ENCODE results near the gene NFIB. TPM values are rescaled to one million over a fixed set of nuclear protein-coding genes. Genes with fewer than 3 reads are reported as not detected.

NFIB gene
- total RNA-seq, 2 experiments from 2014 or later = not detected

DNA sequence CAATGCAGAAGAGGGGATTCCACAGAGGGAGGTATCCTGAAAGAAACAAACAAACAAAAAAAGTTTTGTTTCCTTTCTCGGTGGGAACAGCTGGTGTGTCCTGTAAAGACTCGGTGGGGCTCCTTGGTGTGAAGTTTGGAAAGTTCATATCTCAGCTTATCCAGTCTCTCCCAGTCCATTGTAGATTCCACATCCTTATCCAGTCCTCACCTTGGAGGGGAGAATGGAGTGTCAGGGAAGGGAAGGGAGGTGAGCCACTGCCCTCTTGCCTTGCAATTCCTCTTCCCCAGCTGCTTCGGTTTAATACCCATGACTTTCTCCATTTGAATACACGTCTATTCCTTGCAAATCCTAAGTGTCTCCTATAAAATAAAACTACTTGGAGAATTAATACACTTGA, 234.5 kb downstream of the NFIB start:
- no peaks in the 10 kb centered on the region for H3K36me3 Mint-ChIP-seq (ENCODE audit: low read depth)
- CTCF ChIA-PET = no interaction called here
- no peaks in the 10 kb centered on the region for H3K9me3 Mint-ChIP-seq
- intact Hi-C loops (cut with micrococcal nuclease) = no loop called here
- H3K27me3 Mint-ChIP-seq (ENCODE audit: low read depth) = no peaks in the 10 kb centered on the region
- no peak overlapping the region for H3K4me3 Mint-ChIP-seq
- no peak overlapping the region for H3K27ac Mint-ChIP-seq
- H3K4me1 Mint-ChIP-seq (ENCODE audit: low read depth) = no peaks in the 10 kb centered on the region
- DNase-seq = no peak

DNA sequence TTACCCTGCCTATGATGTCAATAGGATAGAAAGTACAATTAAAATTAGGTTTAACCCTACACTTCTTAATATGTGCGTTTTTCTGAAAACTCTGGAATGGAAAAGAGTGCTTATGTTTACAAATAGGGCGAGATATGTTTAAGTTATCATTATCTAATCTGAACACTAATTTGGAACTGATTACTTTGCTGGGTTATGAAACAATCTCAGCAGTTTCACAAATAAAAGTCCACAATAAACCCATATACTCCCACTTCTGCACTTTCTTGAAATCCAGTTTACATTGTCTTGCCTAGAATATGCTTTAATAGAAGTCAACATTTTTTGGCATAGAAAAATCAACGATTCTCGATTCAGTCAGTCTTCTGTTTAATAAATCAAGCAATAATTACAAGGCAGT, 236.3 kb downstream of the NFIB start:
- H3K27me3 Mint-ChIP-seq (ENCODE audit: low read depth) = no peaks in the 10 kb centered on the region
- no peaks in the 10 kb centered on the region for H3K4me1 Mint-ChIP-seq (ENCODE audit: low read depth)
- H3K27ac Mint-ChIP-seq = no peak overlapping the region
- H3K9me3 Mint-ChIP-seq = no peaks in the 10 kb centered on the region
- CTCF ChIA-PET = no interaction called here
- H3K4me3 Mint-ChIP-seq = no peak overlapping the region
- no peaks in the 10 kb centered on the region for H3K36me3 Mint-ChIP-seq (ENCODE audit: low read depth)
- intact Hi-C loops (cut with micrococcal nuclease) = no loop called here
- no peak for DNase-seq

DNA sequence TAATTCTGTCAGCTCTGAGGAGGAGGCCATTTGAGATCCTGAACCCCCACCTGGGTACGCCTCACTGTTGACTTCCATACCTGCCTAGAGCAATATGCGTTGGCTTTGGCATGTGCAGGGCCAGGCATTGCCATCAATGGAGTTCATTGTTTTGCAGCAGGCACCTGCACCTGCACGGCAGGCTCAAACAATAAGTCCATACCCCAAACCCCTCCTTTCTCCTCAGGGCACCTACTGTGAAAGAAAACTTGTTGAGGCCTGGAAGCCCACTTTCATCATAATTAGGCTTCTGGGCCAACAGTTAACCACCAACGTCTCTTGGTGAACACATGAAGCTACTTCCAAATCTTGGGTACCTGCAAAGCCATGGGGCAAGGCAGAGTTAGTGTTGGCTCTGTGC, 238.7 kb downstream of the NFIB start:
- peaks cover 6% of the 10 kb centered on the region for H3K9me3 Mint-ChIP-seq
- no peak overlapping the region for H3K27ac Mint-ChIP-seq
- DNase-seq = no peak
- H3K36me3 Mint-ChIP-seq (ENCODE audit: low read depth) = no peaks in the 10 kb centered on the region
- H3K27me3 Mint-ChIP-seq (ENCODE audit: low read depth) = no peaks in the 10 kb centered on the region
- CTCF ChIA-PET = no interaction called here
- no peaks in the 10 kb centered on the region for H3K4me1 Mint-ChIP-seq (ENCODE audit: low read depth)
- intact Hi-C loops (cut with micrococcal nuclease) = no loop called here
- no peak overlapping the region for H3K4me3 Mint-ChIP-seq

DNA sequence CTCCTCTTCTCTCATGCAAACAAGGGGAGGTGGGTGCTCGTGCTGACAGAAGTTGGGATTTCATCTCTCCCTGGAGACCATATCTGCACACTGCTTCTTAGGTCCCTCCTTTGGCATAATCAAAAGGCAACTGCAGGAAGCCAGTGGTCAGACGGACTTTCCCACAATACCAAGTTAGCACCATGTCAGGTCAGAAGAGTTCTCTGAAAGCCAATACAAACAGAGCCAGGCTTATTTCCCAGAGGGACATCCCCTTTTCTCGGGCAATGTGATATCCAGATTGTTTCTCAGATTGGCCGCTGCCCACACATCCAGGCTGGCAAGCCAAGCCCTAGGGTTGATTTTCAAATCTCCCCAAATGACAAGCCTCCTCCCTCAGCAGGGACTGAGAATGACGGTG, 241.1 kb downstream of the NFIB start:
- no peak for DNase-seq
- peaks cover 7% of the 10 kb centered on the region for H3K9me3 Mint-ChIP-seq
- H3K4me3 Mint-ChIP-seq = no peak overlapping the region
- H3K27me3 Mint-ChIP-seq (ENCODE audit: low read depth) = no peaks in the 10 kb centered on the region
- intact Hi-C loops (cut with micrococcal nuclease) = no loop called here
- no peak overlapping the region for H3K27ac Mint-ChIP-seq
- no peaks in the 10 kb centered on the region for H3K4me1 Mint-ChIP-seq (ENCODE audit: low read depth)
- CTCF ChIA-PET = no interaction called here
- no peaks in the 10 kb centered on the region for H3K36me3 Mint-ChIP-seq (ENCODE audit: low read depth)

DNA sequence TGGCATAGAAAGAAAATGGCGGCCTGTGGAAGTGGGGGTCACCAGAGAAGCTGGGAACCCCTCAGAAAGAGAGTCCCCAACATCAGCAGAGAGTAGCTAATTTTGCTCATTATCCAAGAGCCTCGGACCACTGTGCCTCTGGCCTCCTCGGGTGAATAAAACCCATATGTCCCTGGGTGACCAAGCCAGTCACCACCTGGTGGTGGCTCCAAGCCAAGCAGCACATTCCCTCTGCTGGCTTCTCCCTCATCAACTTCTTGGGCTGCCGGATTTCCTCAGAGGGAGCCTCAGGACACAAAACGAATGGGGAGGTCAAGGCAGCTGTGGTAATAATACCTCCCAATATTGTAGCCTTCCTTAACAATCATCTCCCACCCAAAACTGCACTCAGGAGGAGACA, 242.5 kb downstream of the NFIB start:
- no peak overlapping the region for H3K4me3 Mint-ChIP-seq
- no peaks in the 10 kb centered on the region for H3K4me1 Mint-ChIP-seq (ENCODE audit: low read depth)
- no peak for DNase-seq
- no peaks in the 10 kb centered on the region for H3K27me3 Mint-ChIP-seq (ENCODE audit: low read depth)
- intact Hi-C loops (cut with micrococcal nuclease) = no loop called here
- H3K9me3 Mint-ChIP-seq = peaks cover 7% of the 10 kb centered on the region
- H3K27ac Mint-ChIP-seq = no peak overlapping the region
- H3K36me3 Mint-ChIP-seq (ENCODE audit: low read depth) = no peaks in the 10 kb centered on the region
- CTCF ChIA-PET = interaction anchor here (0.6 kb wide), 1 partner anchor 1351 kb away, joined by 3 read pairs; no protein-coding TSS in a partner anchor

DNA sequence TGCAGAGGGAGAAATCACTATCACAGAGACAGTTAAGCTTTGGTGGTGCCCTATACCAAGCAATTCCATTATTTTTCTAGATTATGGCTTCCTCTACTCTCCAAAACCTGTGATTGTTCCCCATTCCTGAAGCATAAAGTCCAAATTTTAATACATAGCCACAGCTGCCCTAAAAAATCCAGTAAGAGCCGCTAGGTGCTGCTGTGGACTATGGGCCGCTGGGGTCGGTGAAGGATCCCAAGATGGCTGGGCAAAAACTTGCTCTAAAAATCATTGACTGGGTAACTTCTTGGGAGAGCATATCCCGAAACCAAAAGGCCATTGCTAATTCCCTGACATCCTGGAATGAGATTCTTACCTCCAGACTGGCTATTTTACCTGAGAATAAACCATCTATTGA, 245.3 kb downstream of the NFIB start:
- Mint-ChIP-seq H3K9me3 (peaks cover 7% of the 10 kb centered on the region), H3K27ac (no peak overlapping the region), H3K27me3 (ENCODE audit: low read depth) (no peaks in the 10 kb centered on the region), H3K4me3 (no peak overlapping the region), H3K36me3 (ENCODE audit: low read depth) (no peaks in the 10 kb centered on the region), H3K4me1 (ENCODE audit: low read depth) (no peaks in the 10 kb centered on the region)
- CTCF ChIA-PET = no interaction called here
- intact Hi-C loops (cut with micrococcal nuclease) = no loop called here
- DNase-seq = no peak

DNA sequence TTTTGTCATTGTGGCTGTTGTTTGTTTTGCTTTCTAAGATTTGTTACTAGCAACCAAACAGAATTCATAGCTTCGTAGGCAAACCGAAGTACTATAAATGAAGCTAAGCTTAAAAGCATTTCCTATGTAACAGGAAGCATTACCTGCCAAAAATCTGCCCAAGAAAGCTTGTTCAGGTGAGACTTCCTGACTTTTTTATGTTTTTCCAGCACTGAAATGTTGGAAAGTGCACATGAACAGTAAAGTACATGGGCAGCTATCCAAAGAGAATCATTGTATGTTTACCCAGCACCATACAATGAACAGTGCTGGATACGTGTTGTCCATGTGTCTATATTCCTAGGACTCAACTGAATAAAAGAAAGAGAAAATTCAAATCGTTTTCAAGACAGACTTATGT, 247.1 kb downstream of the NFIB start:
- no peak overlapping the region for H3K27ac Mint-ChIP-seq
- intact Hi-C loops (cut with micrococcal nuclease) = no loop called here
- no peak for DNase-seq
- CTCF ChIA-PET = interaction anchor here (0.6 kb wide), 1 partner anchor 346 kb away, joined by 4 read pairs; no protein-coding TSS in a partner anchor
- H3K36me3 Mint-ChIP-seq (ENCODE audit: low read depth) = no peaks in the 10 kb centered on the region
- H3K9me3 Mint-ChIP-seq = peaks cover 7% of the 10 kb centered on the region
- no peaks in the 10 kb centered on the region for H3K4me1 Mint-ChIP-seq (ENCODE audit: low read depth)
- no peak overlapping the region for H3K4me3 Mint-ChIP-seq
- no peaks in the 10 kb centered on the region for H3K27me3 Mint-ChIP-seq (ENCODE audit: low read depth)

DNA sequence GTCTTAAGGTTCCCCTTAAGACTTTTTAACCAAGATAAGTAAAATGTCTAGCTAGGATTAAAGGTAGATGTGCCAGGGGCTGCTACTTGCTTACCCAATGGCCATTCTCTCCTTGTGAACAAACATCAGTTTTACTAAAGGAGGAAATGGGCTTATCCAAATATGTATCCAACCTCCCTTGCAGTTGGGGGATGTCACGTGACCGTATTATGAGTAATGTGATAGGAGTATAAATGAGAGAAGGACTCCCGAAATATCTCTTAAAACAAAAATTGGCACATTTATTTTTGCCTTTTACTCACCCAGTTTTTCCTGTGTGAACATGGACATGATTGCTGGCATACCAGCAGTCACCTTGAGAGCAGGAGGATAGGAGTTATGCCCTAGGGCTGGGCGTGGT, 247.9 kb downstream of the NFIB start:
- no peak overlapping the region for H3K4me3 Mint-ChIP-seq
- CTCF ChIA-PET = no interaction called here
- H3K36me3 Mint-ChIP-seq (ENCODE audit: low read depth) = no peaks in the 10 kb centered on the region
- no peak overlapping the region for H3K27ac Mint-ChIP-seq
- H3K9me3 Mint-ChIP-seq = peaks cover 7% of the 10 kb centered on the region
- H3K4me1 Mint-ChIP-seq (ENCODE audit: low read depth) = no peaks in the 10 kb centered on the region
- H3K27me3 Mint-ChIP-seq (ENCODE audit: low read depth) = no peaks in the 10 kb centered on the region
- no peak for DNase-seq
- intact Hi-C loops (cut with micrococcal nuclease) = no loop called here

DNA sequence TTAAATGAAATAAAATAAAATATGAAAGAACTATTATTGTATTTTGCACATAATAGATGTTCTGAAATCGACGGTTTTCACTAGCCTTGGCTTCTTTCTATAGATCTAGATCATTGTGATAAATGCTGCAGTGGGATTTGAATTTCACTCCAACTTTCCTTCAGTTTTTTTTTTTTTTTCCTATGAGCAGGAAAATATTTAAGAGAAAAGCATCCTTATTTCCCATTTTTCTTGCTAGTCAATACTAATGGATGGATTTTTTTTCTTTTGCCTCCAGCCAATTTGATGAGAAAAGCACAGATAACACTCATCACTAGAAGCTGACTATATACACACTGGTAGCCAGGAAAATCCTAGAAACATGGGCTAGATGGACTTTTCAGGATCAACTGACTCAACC, 249.0 kb downstream of the NFIB start:
- H3K9me3 Mint-ChIP-seq = no peaks in the 10 kb centered on the region
- H3K27me3 Mint-ChIP-seq (ENCODE audit: low read depth) = no peaks in the 10 kb centered on the region
- no peaks in the 10 kb centered on the region for H3K36me3 Mint-ChIP-seq (ENCODE audit: low read depth)
- no peaks in the 10 kb centered on the region for H3K4me1 Mint-ChIP-seq (ENCODE audit: low read depth)
- CTCF ChIA-PET = interaction anchor here (0.6 kb wide), 1 partner anchor 725 kb away, joined by 3 read pairs; no protein-coding TSS in a partner anchor
- DNase-seq = no peak
- intact Hi-C loops (cut with micrococcal nuclease) = no loop called here
- H3K27ac Mint-ChIP-seq = no peak overlapping the region
- no peak overlapping the region for H3K4me3 Mint-ChIP-seq

DNA sequence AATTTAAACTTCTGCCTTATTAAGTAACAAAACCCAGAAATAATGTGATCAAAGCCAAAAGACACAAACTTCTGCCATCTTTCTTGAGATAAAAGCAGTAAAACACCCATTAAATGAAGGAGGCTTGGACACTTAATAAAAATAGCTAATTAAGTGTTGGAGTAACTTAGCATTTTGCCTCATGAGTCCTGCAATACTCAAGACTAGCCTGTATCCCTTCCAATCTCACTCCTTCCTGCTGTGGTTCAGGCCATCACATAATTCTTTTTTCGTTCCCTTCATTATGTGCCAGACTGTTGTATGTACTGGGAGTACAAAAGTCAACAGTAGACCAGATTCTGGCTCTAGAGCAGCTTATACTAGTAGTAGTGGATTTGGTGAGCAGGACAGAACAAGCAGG, 250.2 kb downstream of the NFIB start:
- H3K4me1 Mint-ChIP-seq (ENCODE audit: low read depth) = no peaks in the 10 kb centered on the region
- no peak overlapping the region for H3K27ac Mint-ChIP-seq
- H3K4me3 Mint-ChIP-seq = no peak overlapping the region
- no peaks in the 10 kb centered on the region for H3K27me3 Mint-ChIP-seq (ENCODE audit: low read depth)
- no peaks in the 10 kb centered on the region for H3K36me3 Mint-ChIP-seq (ENCODE audit: low read depth)
- intact Hi-C loops (cut with micrococcal nuclease) = no loop called here
- H3K9me3 Mint-ChIP-seq = no peaks in the 10 kb centered on the region
- CTCF ChIA-PET = interaction anchor here (0.5 to 0.7 kb wide), 3 partner anchors 70 to 312 kb away, joined by 3 read pairs; no protein-coding TSS in a partner anchor
- no peak for DNase-seq

DNA sequence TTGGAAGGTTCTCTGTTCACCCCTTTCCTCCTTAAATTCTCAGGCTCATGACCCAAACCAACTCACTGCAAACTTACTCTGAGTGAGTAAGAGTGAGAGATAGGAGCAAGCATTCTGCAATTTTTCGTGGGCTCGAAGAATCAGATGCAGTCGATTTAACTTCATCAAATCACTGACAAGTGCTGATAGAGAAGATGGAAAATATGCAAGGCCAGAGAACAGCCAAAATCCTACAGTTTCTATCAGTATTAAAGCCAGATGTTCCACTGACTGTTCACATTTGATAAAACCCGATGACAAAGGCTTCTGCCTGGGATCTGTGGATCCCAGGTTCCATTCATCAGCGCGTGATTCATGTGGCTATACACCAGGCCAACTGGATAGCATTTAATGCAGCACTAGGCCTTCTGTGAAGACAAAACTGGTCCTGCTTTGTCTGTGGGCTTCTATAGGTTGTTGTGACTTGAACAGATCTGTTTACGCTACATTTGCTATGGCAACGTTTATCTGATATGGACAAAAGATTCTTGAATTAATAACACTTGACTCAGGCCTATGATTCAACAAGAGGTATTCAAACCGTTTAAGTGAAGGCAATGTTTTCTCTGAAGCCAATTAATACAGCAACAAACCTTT, 251.2 kb downstream of the NFIB start:
- H3K36me3 Mint-ChIP-seq (ENCODE audit: low read depth) = no peaks in the 10 kb centered on the region
- no peaks in the 10 kb centered on the region for H3K9me3 Mint-ChIP-seq
- no peak overlapping the region for H3K4me3 Mint-ChIP-seq
- CTCF ChIA-PET = no interaction called here
- no peak for DNase-seq
- H3K27me3 Mint-ChIP-seq (ENCODE audit: low read depth) = no peaks in the 10 kb centered on the region
- intact Hi-C loops (cut with micrococcal nuclease) = no loop called here
- no peak overlapping the region for H3K27ac Mint-ChIP-seq
- H3K4me1 Mint-ChIP-seq (ENCODE audit: low read depth) = no peaks in the 10 kb centered on the region

DNA sequence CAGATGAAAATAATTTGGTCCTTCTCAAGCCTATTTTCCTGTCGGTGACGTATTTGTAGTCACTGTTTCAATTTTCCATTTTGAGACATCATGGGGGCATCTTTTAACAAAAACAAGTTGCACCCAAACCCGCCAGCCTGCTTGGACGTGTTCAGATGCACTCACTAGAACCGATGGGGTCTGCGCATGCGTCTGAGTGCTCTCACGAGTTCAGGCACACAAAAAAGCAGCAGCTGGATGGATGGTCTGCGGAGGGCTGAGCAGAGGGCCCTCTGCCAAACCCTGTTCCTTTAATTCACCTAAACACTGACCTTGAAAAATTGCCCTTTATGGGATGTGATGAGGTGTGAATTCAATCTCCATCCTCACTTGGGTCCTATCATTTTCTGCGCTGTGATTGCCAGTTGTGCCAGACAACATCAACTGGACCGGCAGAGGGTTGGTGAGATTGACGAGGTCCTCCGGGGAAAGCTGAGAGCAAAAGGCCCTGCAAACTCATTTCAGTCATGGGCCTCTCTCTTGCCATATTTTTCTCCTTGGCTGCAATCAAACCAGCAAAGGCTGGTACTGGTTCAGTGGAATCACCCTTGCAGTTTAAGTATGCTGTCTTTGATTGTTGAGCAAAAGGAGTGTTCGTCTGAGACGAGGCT, 251.9 kb downstream of the NFIB start:
- CTCF ChIA-PET = no interaction called here
- H3K27ac Mint-ChIP-seq = no peak overlapping the region
- H3K4me3 Mint-ChIP-seq = no peak overlapping the region
- H3K36me3 Mint-ChIP-seq (ENCODE audit: low read depth) = no peaks in the 10 kb centered on the region
- no peaks in the 10 kb centered on the region for H3K9me3 Mint-ChIP-seq
- no peaks in the 10 kb centered on the region for H3K27me3 Mint-ChIP-seq (ENCODE audit: low read depth)
- intact Hi-C loops (cut with micrococcal nuclease) = no loop called here
- no peaks in the 10 kb centered on the region for H3K4me1 Mint-ChIP-seq (ENCODE audit: low read depth)
- no peak for DNase-seq

DNA sequence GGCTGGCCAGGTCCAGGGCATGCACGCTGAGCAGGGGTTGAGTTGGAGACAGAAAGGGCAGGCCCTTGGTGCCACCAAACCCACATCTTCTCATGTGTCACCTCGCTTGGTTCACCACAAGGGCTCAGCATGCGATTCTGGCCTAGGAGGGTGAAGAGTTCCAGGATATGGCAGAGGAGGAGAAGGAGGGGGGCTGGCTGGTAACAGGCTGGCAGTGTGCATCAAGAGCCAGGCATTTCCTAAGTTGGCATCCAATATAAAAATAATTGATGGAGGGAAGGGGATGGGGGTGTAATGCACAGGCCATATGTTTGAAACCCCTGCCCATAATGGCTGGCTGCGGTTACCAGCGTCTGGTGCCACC, 255.6 kb downstream of the NFIB start:
- CTCF ChIA-PET = no interaction called here
- intact Hi-C loops (cut with micrococcal nuclease) = no loop called here
- H3K27me3 Mint-ChIP-seq (ENCODE audit: low read depth) = no peaks in the 10 kb centered on the region
- no peak for DNase-seq
- H3K27ac Mint-ChIP-seq = no peak overlapping the region
- no peaks in the 10 kb centered on the region for H3K36me3 Mint-ChIP-seq (ENCODE audit: low read depth)
- H3K4me1 Mint-ChIP-seq (ENCODE audit: low read depth) = no peaks in the 10 kb centered on the region
- no peaks in the 10 kb centered on the region for H3K9me3 Mint-ChIP-seq
- H3K4me3 Mint-ChIP-seq = no peak overlapping the region

Data from activated naive CD4-positive, alpha-beta T cell treated with anti-CD3 and anti-CD28 coated beads for 36 hours (primary cell).